IMR-90 (cell line): ENCODE data around the gene UST. TPM values are rescaled to one million over a fixed set of nuclear protein-coding genes. Genes with fewer than 3 reads are reported as not detected.

Experiments
- ATAC-seq: fragments of 200-7000 bp; cut with Tn5 transposase; 2 replicates; pipeline ENCODE4 v1.9.1; 2020; ENCODE audit warnings: low read depth, mild to moderate bottlenecking, moderate library complexity
- BruUV-seq: library from RNA; stranded (reverse); fragments of 400-500 nt; replicated peaks from 2 replicates; lab custom pipeline; 2021; lab: Mats Ljungman, UMichigan
- CTCF ChIA-PET: fragments of 300-600 bp; formaldehyde crosslinking; extraction: SDS; loops from one replicate; lab custom pipeline; 2021; ENCODE audit warnings: antibody characterized with exemption; lab: Yijun Ruan, JAX
- POLR2A ChIA-PET: fragments of 300-600 bp; sonication (Branson Sonifier 250); formaldehyde crosslinking; loops from one replicate; lab custom pipeline; 2022; ENCODE audit warnings: antibody characterized with exemption; ENCODE audit not compliant: unreplicated experiment; lab: Charles Lee
- DNase-seq: peaks from one replicate; pipeline ENCODE4 v3.0.0; 2013
- H2AFZ ChIP-seq: replicated peaks from 2 replicates; pipeline ENCODE3; 2013; ENCODE audit warnings: low read length, mild to moderate bottlenecking; ENCODE audit not compliant: poor library complexity
- H2AK5ac ChIP-seq: 2 replicates; pipeline ENCODE4 v1.6.1; 2013; ENCODE audit warnings: low read depth, low read length, inconsistent platforms
- H2AK9ac ChIP-seq: replicated peaks from 2 replicates; pipeline ENCODE3; 2013; ENCODE audit warnings: mild to moderate bottlenecking, low read depth, low read length, moderate library complexity; ENCODE audit not compliant: poor library complexity
- H2BK120ac ChIP-seq: 2 replicates; pipeline ENCODE4 v1.6.1; 2013; ENCODE audit warnings: low read depth, low read length, inconsistent platforms
- H2BK15ac ChIP-seq: 3 replicates; pipeline ENCODE4 v1.6.1; 2013; ENCODE audit warnings: low read depth, low read length, inconsistent platforms
- H2BK20ac ChIP-seq: 2 replicates; pipeline ENCODE4 v1.6.1; 2013; ENCODE audit warnings: low read depth, mild to moderate bottlenecking, inconsistent platforms, low read length, moderate library complexity
- H2BK5ac ChIP-seq: 2 replicates; pipeline ENCODE4 v1.6.1; 2013; ENCODE audit warnings: mild to moderate bottlenecking, low read depth, low read length, inconsistent platforms; ENCODE audit not compliant: poor library complexity, severe bottlenecking
- H3K14ac ChIP-seq: replicated peaks from 2 replicates; pipeline ENCODE4 v1.6.1; 2013; ENCODE audit warnings: low read depth, low read length, inconsistent platforms
- H3K18ac ChIP-seq: 2 replicates; pipeline ENCODE4 v1.6.1; 2013; ENCODE audit warnings: low read depth, low read length, control low read depth
- H3K23ac ChIP-seq: 2 replicates; pipeline ENCODE4 v1.6.1; 2013; ENCODE audit warnings: low read depth, low read length, inconsistent platforms
- H3K27ac ChIP-seq: 2 replicates; pipeline ENCODE4 v1.5.1; 2013; ENCODE audit warnings: mild to moderate bottlenecking, control low read depth, low read length; ENCODE audit not compliant: insufficient read depth
- H3K27me3 ChIP-seq: 2 replicates; pipeline ENCODE4 v1.6.1; 2013; ENCODE audit warnings: low read length; ENCODE audit not compliant: control insufficient read depth, insufficient read depth
- H3K36me3 ChIP-seq: 2 replicates; pipeline ENCODE4 v1.6.1; 2013; ENCODE audit warnings: low read length, mixed read lengths; ENCODE audit not compliant: control insufficient read depth, insufficient read depth
- H3K4ac ChIP-seq: 2 replicates; pipeline ENCODE4 v1.6.1; 2013; ENCODE audit warnings: low read depth, low read length, inconsistent platforms
- H3K4me1 ChIP-seq: 2 replicates; pipeline ENCODE4 v1.6.1; 2013; ENCODE audit warnings: low read length, mixed read lengths; ENCODE audit not compliant: control insufficient read depth, insufficient read depth
- H3K4me2 ChIP-seq: 2 replicates; pipeline ENCODE4 v1.6.1; 2013; ENCODE audit warnings: low read depth, mild to moderate bottlenecking, control low read depth, low read length, moderate library complexity
- H3K4me3 ChIP-seq: 2 replicates; pipeline ENCODE4 v1.5.1; 2013; ENCODE audit warnings: low read depth, mild to moderate bottlenecking, control low read depth, low read length, moderate library complexity; ENCODE audit not compliant: insufficient read depth
- H3K56ac ChIP-seq: 2 replicates; pipeline ENCODE4 v1.6.1; 2013; ENCODE audit warnings: low read length, inconsistent platforms; ENCODE audit not compliant: insufficient read depth; ENCODE audit errors: extremely low read depth
- H3K79me1 ChIP-seq, 2 experiments: 2 replicates each; pipeline ENCODE4 v1.6.1; 2013; ENCODE audit warnings: low read length in 2 of 2, inconsistent platforms in 1 of 2, low read depth in 1 of 2
- H3K9ac ChIP-seq: 2 replicates; pipeline ENCODE4 v1.6.1; 2013; ENCODE audit warnings: low read depth, low read length, control low read depth
- H3K9me1 ChIP-seq: 2 replicates; pipeline ENCODE4 v1.6.1; 2013; ENCODE audit warnings: low read length, inconsistent platforms; ENCODE audit not compliant: insufficient read depth
- H3K9me3 ChIP-seq: 2 replicates; pipeline ENCODE4 v1.6.1; 2013; ENCODE audit warnings: low read length; ENCODE audit not compliant: control insufficient read depth, insufficient read depth
- H4K20me1 ChIP-seq: 2 replicates; pipeline ENCODE4 v1.6.1; 2013; ENCODE audit warnings: low read length, inconsistent platforms; ENCODE audit not compliant: insufficient read depth
- H4K5ac ChIP-seq: 2 replicates; pipeline ENCODE4 v1.6.1; 2013; ENCODE audit warnings: mild to moderate bottlenecking, low read depth, low read length, control low read depth
- H4K8ac ChIP-seq, 2 experiments: 2 replicates each; pipeline ENCODE4 v1.6.1; 2013; ENCODE audit warnings: low read depth in 2 of 2, low read length in 2 of 2, control low read depth in 1 of 2, inconsistent platforms in 1 of 2
- H4K91ac ChIP-seq: 2 replicates; pipeline ENCODE4 v1.6.1; 2013; ENCODE audit warnings: low read depth, low read length, inconsistent platforms; ENCODE audit not compliant: insufficient read depth
- CHD1 ChIP-seq: IDR thresholded peaks from 2 replicates; pipeline ENCODE4 v1.6.1; 2012; ENCODE audit warnings: low read depth, low read length, improper control_type of control experiment
- CTCF ChIP-seq: conservative IDR thresholded peaks from 2 replicates; pipeline ENCODE4 v1.5.1; 2012; ENCODE audit warnings: mild to moderate bottlenecking, low read depth, low read length, improper control_type of control experiment
- ELK1 ChIP-seq: fragments of 150-350 bp; IDR thresholded peaks from 2 replicates; pipeline ENCODE4 v1.6.1; 2016; ENCODE audit warnings: low read depth, mild to moderate bottlenecking, low read length, moderate library complexity, borderline replicate concordance
- MAFK ChIP-seq: IDR thresholded peaks from 2 replicates; pipeline ENCODE4 v1.6.1; 2012; ENCODE audit warnings: low read depth, low read length, improper control_type of control experiment
- NFE2L2 ChIP-seq: fragments of 150-350 bp; IDR thresholded peaks from 2 replicates; pipeline ENCODE4 v1.6.1; 2016; ENCODE audit warnings: low read depth, mild to moderate bottlenecking, low read length
- RCOR1 ChIP-seq: IDR thresholded peaks from 2 replicates; pipeline ENCODE4 v1.6.1; 2012; ENCODE audit warnings: mild to moderate bottlenecking, low read length, improper control_type of control experiment; ENCODE audit not compliant: insufficient replicate concordance
- RFX5 ChIP-seq: IDR thresholded peaks from 2 replicates; pipeline ENCODE4 v1.8.0; 2012; ENCODE audit warnings: low read depth, mild to moderate bottlenecking, low read length, moderate library complexity
- USF2 ChIP-seq: fragments of 150-350 bp; IDR thresholded peaks from 2 replicates; pipeline ENCODE4 v1.6.1; 2017; ENCODE audit warnings: mild to moderate bottlenecking, antibody characterized with exemption, low read length, low read depth
- WGBS, 2 experiments: methylation state at CpG; one replicate each; pipeline versions ENCODE4 v1.1.5 to v1.1.7; 2013; ENCODE audit warnings: missing lambda C conversion rate in 2 of 2; ENCODE audit not compliant: insufficient read length in 1 of 2; ENCODE audit errors: extremely low coverage in 2 of 2; 5-methylcytosine and 5-hydroxymethylcytosine counted together
- dilution Hi-C: fragments of 300-500 bp; cut with HindIII; formaldehyde crosslinking; loops from one replicate; pipeline ENCODE4 v1.14.3; 2018; ENCODE audit warnings: low sequenced_read_pairs; ENCODE audit not compliant: unreplicated experiment
- in situ Hi-C: fragments of 300-500 bp; cut with MboI; formaldehyde crosslinking; loops from 3 replicates; pipeline ENCODE4 v1.14.3; 2019; ENCODE audit warnings: low sequenced_read_pairs, inconsistent platforms, mixed read lengths
- intact Hi-C: fragments of 100-400 bp; cut with micrococcal nuclease; formaldehyde crosslinking; loops from 2 replicates; pipeline ENCODE4 v1.10.0; 2022
- polyA plus RNA-seq, 3 experiments: library from polyadenylated mRNA; depleted of rRNA; stranded (reverse); fragments of >200 nt; gene quantifications; 2 replicates each; pipeline ENCODE4 v1.2.3, GENCODE V29; 2012; ENCODE audit warnings: low replicate concordance in 1 of 3
- total RNA-seq: library from RNA; depleted of rRNA; stranded (reverse); fragments of >200 nt; gene quantifications from 2 replicates; pipeline ENCODE4 v1.2.3, GENCODE V29; 2012

UST gene
- total and polyA plus RNA-seq, 2 of the 4 experiments (the other 2 are of a cell fraction), result 7.7 to 13.8 TPM

- no TSS peak for BruUV-seq
- no peak for ATAC-seq
- Histone ChIP-seq H2BK120ac (peak overlapping the region; percentile 81), H2BK15ac (peak overlapping the region; percentile 9; the same call in 1 of the 3 replicates), H3K9me3 (no peaks in the 10 kb centered on the region), H2AK5ac (no peak overlapping the region), H2BK5ac (peak overlapping the region; percentile 45), H2AK9ac (peak overlapping the region; percentile 66), H4K20me1 (peaks cover 20% of the 10 kb centered on the region), H3K23ac (peak overlapping the region; percentile 91), H3K36me3 (no peaks in the 10 kb centered on the region), H4K8ac (peak overlapping the region; percentile 30 to 82; a peak in 2 of 4 replicates), H3K9ac (peak overlapping the region; percentile 53), H4K5ac (peak overlapping the region; percentile 17; the same call in 1 of the 2 replicates), H3K4me3 (peak overlapping the region; percentile 87), H3K9me1 (peaks cover 5% of the 10 kb centered on the region), H3K27ac (peak overlapping the region; percentile 72), H3K14ac (peak overlapping the region; percentile 69), H3K4me1 (peaks cover 4% of the 10 kb centered on the region), H3K56ac (peak overlapping the region; percentile 66; the same call in 1 of the 2 replicates), H3K27me3 (no peaks in the 10 kb centered on the region; the same call in 1 of the 2 replicates), H2AFZ (peak overlapping the region; percentile 96), H3K18ac (peak overlapping the region; percentile 31), H3K4me2 (peak overlapping the region; percentile 75), H4K91ac (peak overlapping the region; percentile 40), H3K79me1 (peaks cover 11 to 30% of the 10 kb centered on the region in 2 experiments; a peak in 3 of 4 replicates), H3K4ac (peak overlapping the region; percentile 81), H2BK20ac (peak overlapping the region; percentile 60; the same call in 1 of the 2 replicates)
- no peak for DNase-seq
- ChIA-PET CTCF (interaction anchor here (0.6 kb wide), 1 partner anchor 169 kb away, joined by 3 read pairs; no protein-coding TSS in a partner anchor), POLR2A (no interaction called here)
- TF ChIP-seq USF2 (no peak), ELK1 (no peak), NFE2L2 (no peak), CTCF (no peak), CHD1 (no peak), RFX5 (no peak), RCOR1 (no peak), MAFK (no peak)
- dilution Hi-C loops, result no loop called here
- intact Hi-C loops, result loop anchor here (1.0 to 5.0 kb wide), 4 partner anchors 111 to 336 kb away; no protein-coding TSS in a partner anchor
- in situ Hi-C loops, result no loop called here
- no CpG with 5 or more reads among the region's 6 CpGs for WGBS, 2 experiments
These were observed 904 bp upstream of the UST start for GRCh38 chr6:148745926-148746325.
